GM13977 (cell line): ENCODE measurements around the gene TTC19.

ENCODE experiments used
- DNase-seq: peaks from one replicate; pipeline ENCODE4 v3.0.0; 2012; ENCODE audit warnings: low spot score
- CTCF ChIP-seq: IDR thresholded peaks from 2 replicates; pipeline ENCODE4 v1.5.1; 2012; ENCODE audit warnings: mild to moderate bottlenecking, control low read depth; ENCODE audit not compliant: insufficient read depth; ENCODE audit errors: extremely low read depth, missing control alignments
- in situ Hi-C: fragments of 300-500 bp; cut with MboI; formaldehyde crosslinking; loops from one replicate; pipeline ENCODE4 v1.12.0; 2022; ENCODE audit warnings: low sequenced_read_pairs, low pct_unique_long_range_greater_than_20kb, mixed read lengths, inconsistent platforms; ENCODE audit not compliant: unreplicated experiment

The TTC19 gene

GRCh38 chr17:15966183-15966878 lies 33.3 kb upstream of the TTC19 start:
- DNase-seq = no peak
- no peak for TF ChIP-seq CTCF
- in situ Hi-C loops = no loop called here

GRCh38 chr17:15966879-15967248 lies 32.8 kb upstream of the TTC19 start:
- no peak for TF ChIP-seq CTCF
- DNase-seq = no peak
- in situ Hi-C loops = no loop called here

DNA sequence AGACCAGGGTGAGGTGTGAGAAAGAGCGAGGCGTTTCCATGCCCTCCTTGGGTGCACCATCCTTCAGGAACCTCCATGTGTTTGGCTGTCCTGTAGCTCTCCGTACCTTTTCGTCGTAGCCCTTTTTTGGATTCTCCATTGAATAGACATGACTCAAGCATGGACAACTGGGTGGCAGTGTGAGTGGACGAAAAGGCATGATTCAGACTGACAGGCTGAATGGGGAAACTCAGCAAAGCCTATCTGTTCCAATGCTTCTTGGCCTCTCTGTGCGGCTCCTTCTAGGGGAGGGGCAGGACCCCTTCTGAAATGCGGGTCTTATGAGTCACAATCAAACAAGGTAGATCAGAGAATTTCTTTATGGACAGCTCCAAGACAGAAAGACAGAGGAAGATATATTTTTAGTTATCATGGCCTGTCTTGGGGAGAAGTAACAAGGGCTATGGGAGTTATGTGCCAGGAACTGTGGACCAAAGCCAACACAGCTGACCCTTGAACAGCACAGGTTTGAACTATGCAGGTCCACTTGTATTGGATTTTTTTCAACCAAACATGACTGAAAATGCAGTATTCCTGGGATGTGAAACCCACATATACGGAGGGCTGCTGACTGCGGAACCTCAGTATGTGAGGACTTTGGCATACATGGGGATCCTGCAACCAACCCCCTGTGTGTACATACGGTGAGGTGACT lies 31.8 kb upstream of the TTC19 start:
- no peak for TF ChIP-seq CTCF
- no peak for DNase-seq
- in situ Hi-C loops = no loop called here

GRCh38 chr17:15969463-15969862 lies 30.2 kb upstream of the TTC19 start:
- in situ Hi-C loops = no loop called here
- no peak for DNase-seq
- TF ChIP-seq CTCF = no peak

DNA sequence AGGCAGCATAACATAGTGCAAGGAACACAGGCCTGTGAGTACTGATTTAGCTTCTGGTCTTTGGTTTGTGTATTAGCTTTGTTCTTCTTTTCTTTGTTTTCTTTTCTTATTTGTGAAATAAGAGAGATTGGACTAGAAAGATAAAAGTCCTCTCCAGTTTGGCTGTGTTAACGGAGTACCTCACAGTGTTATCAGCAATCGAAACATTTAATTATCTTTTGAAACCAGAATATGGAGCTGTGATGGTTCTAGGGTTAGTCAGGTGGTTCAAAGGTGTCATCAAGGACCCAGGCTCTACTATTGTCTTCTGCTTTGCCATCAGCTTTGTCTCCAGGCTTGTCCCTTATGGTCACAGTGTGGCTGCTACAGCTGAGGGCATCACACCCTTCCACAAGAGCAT lies 29.1 kb upstream of the TTC19 start:
- TF ChIP-seq CTCF = no peak
- no peak for DNase-seq
- in situ Hi-C loops = no loop called here

DNA sequence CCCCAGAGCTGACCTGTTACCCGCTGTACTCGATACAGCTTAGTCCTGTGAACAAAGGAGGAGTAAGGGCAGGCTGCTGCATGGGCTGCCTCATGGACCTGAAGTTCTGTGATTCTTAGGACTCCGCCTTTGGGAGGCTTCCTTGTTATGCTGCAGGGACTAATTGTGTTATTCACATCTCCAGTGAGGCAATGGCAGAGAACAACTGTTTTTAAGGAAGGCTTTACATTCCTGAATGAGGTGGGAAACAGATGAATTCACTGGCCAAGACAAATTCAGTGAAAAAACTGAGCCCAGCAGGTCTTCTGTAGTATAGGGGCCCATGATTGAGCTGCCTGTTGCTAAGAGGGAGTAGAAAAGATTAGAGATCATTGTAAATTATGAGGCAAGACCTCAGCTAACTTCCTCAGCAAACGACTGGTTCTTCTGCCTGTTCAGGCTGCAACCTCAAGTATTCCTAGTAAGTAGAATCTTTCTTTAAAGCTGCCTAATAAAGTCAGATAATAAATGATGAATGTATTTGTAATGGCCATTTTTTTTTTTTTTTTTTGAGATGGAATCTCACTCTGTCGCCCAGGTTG lies 28.4 kb upstream of the TTC19 start:
- no peak for DNase-seq
- no peak for TF ChIP-seq CTCF
- in situ Hi-C loops = no loop called here
